Measurements from ENCODE around the gene FOXD2.

FOXD2 gene

GRCh38 chr1:47437447-47438164 is at the start of gene FOXD2:
TSS of gene FOXD2 (plus strand) at chr1:47438044. CDS start at chr1:47438136, 92 bp downstream.
- DNase-seq, result peak; percentile 96
- in situ Hi-C loops (cut with MboI; ENCODE audit: low pct_unique_long_range_greater_than_20kb, low sequenced_read_pairs), result loop anchor here (25.0 kb wide), 1 partner anchor 275 kb away; no protein-coding TSS in a partner anchor

- in situ Hi-C loops (cut with MboI; ENCODE audit: low pct_unique_long_range_greater_than_20kb, low sequenced_read_pairs), result no loop called here
- peak; percentile 77 for DNase-seq
Observed at GRCh38 chr1:47388891-47389238, 49.0 kb upstream of the FOXD2 start.

DNA sequence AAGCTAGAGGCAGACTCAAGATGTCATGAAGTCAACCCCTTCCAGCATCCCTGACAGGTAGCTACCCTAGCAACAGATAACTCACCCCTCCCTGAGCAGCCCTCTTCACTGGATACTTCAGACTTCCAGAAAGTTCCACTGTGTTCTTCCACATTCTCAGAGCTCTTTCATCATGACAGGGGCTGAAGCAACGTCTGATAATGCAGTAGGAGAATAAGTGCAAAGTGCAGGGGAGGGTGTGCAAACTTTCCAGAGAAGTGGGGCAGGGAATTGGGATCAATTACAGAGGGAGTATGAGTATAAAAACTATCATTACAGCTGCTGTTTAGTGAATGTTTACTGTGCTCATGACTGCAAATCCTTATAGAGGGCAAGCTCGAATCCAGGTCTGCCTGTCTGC is 48.1 kb upstream of the FOXD2 start:
- DNase-seq, result no peak
- in situ Hi-C loops (cut with MboI; ENCODE audit: low pct_unique_long_range_greater_than_20kb, low sequenced_read_pairs), result no loop called here

GRCh38 chr1:47390843-47391242 is 47.0 kb upstream of the FOXD2 start:
- DNase-seq, result no peak
- in situ Hi-C loops (cut with MboI; ENCODE audit: low pct_unique_long_range_greater_than_20kb, low sequenced_read_pairs), result no loop called here

GRCh38 chr1:47393141-47393540 is 44.7 kb upstream of the FOXD2 start:
- no peak for DNase-seq
- in situ Hi-C loops (cut with MboI; ENCODE audit: low pct_unique_long_range_greater_than_20kb, low sequenced_read_pairs), result no loop called here

- no peak for DNase-seq
- in situ Hi-C loops (cut with MboI; ENCODE audit: low pct_unique_long_range_greater_than_20kb, low sequenced_read_pairs), result no loop called here
Observed at GRCh38 chr1:47395433-47395832, 42.4 kb upstream of the FOXD2 start.

- in situ Hi-C loops (cut with MboI; ENCODE audit: low pct_unique_long_range_greater_than_20kb, low sequenced_read_pairs), result no loop called here
- DNase-seq, result no peak
Observed at GRCh38 chr1:47396671-47397196, 41.1 kb upstream of the FOXD2 start.

DNA sequence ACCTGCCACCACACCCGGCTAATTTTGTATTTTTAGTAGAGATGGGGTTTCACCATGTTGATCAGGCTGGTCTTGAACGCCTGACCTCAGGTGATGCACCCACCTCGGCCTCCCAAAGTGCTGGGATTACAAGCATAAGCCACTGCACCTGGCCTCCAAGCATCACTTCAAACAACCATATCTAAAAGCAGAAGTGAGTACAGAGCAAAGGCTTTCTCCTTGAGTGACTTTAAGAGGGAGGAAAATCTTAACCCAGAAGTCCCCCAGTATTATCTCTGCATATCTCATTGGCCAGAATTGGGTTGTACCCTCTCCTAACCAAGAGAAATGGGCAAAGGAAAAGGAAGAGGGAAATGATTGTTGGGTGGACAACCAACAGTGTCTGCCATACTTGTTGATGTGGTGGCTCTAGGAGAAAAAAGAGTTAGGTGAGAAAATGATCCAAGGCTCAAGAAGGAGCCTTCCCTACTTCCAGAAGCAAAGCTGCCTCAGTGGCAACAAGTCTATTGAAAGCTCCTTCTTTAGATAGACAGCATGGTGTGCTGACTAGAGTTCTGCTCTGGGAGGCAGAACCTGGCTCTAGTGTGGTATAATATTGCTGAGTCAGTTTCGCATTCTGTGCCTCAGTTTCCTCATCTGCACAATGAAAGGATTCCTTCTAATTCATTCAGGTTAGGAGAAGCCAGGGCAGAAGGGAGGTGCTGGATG is 38.6 kb upstream of the FOXD2 start:
- no peak for DNase-seq
- in situ Hi-C loops (cut with MboI; ENCODE audit: low pct_unique_long_range_greater_than_20kb, low sequenced_read_pairs), result no loop called here

DNA sequence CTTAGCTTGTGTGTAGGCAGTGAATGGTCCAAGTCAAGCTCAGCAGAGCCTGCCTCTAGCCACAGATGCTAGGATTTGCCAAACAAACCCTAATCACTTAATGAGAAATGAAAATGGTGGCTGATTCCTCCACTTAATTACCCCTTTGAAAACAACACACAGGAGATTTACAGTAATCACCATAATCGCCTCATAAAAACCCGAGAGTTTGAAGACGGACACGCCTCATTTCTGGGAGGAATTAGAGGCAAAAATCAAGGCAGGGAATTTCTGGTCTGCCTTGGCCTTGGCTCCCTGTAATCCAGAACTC is 38.0 kb upstream of the FOXD2 start:
- in situ Hi-C loops (cut with MboI; ENCODE audit: low pct_unique_long_range_greater_than_20kb, low sequenced_read_pairs), result no loop called here

DNA sequence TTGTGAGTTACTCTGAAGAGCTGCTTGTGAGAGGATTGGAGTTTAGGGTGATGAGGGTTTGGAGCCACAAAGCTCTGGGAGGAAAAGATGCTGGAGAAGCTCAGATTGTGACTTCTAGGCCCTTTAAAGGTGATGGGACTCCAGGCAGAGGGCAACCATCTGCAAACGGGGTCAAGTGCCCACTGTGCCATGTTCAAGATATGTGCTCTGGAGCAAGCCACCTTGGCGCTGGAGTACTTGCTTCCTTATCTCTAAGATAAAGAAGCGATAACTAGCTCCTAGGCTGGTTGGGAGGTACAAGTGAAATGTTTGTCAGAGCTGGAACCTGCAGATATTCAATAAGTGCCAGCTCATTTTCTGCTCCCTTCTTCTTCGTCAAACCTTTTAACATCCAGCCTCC is 36.1 kb upstream of the FOXD2 start:
- no peak for DNase-seq
- in situ Hi-C loops (cut with MboI; ENCODE audit: low pct_unique_long_range_greater_than_20kb, low sequenced_read_pairs), result no loop called here

More for the DNA sequence above, 38.0 kb upstream of the FOXD2 start:
- no peak for DNase-seq

DNA sequence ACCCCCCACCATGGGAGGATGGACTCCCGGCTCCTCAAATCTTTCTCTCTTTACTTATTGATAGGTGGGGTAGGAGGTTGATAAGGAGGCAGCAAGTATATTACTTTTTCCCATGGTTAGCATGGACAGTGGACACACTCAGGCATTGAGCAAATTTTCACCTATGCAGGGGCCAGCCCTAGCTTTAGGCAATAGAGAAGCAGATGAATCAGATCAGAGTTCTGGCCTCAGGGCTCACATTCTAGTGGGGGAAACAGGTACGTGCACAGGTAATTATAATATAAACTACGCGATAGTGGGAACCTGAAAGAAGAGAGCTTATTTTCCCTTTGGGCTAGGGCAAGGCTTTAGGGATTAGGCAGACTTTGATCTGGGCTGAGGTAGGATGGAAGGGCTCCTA is 35.3 kb upstream of the FOXD2 start:
- in situ Hi-C loops (cut with MboI; ENCODE audit: low pct_unique_long_range_greater_than_20kb, low sequenced_read_pairs), result no loop called here
- DNase-seq, result no peak

GRCh38 chr1:47403321-47403910 is 34.4 kb upstream of the FOXD2 start:
- DNase-seq, result no peak
- in situ Hi-C loops (cut with MboI; ENCODE audit: low pct_unique_long_range_greater_than_20kb, low sequenced_read_pairs), result no loop called here

GRCh38 chr1:47405697-47406096 is 32.1 kb upstream of the FOXD2 start:
- peak; percentile 53 for DNase-seq
- in situ Hi-C loops (cut with MboI; ENCODE audit: low pct_unique_long_range_greater_than_20kb, low sequenced_read_pairs), result no loop called here

DNA sequence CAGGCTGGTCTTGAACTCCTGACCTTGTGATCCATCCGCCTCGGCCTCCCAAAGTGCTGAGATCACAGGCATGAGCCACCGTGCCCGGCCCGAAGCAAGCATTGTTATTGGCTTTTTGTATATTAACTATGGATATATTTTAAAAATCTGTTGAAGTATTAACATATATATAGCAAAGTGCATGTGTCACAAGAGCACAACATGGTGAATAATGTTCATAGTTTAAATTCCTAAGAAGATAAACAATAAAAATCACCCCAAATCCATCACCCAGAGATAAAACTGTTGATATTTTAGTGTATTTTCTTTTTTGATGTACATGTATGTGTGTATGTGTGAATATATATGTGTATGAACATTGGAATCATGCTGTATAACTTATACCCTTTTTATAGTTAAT is 30.9 kb upstream of the FOXD2 start:
- in situ Hi-C loops (cut with MboI; ENCODE audit: low pct_unique_long_range_greater_than_20kb, low sequenced_read_pairs), result no loop called here
- DNase-seq, result no peak

GRCh38 chr1:47407481-47407880 is 30.4 kb upstream of the FOXD2 start:
- no peak for DNase-seq
- in situ Hi-C loops (cut with MboI; ENCODE audit: low pct_unique_long_range_greater_than_20kb, low sequenced_read_pairs), result no loop called here

- DNase-seq, result no peak
- in situ Hi-C loops (cut with MboI; ENCODE audit: low pct_unique_long_range_greater_than_20kb, low sequenced_read_pairs), result no loop called here
Observed at GRCh38 chr1:47409311-47410067, 28.4 kb upstream of the FOXD2 start.

- no peak for DNase-seq
- in situ Hi-C loops (cut with MboI; ENCODE audit: low pct_unique_long_range_greater_than_20kb, low sequenced_read_pairs), result no loop called here
Observed at GRCh38 chr1:47410068-47410455, 27.8 kb upstream of the FOXD2 start.

DNA sequence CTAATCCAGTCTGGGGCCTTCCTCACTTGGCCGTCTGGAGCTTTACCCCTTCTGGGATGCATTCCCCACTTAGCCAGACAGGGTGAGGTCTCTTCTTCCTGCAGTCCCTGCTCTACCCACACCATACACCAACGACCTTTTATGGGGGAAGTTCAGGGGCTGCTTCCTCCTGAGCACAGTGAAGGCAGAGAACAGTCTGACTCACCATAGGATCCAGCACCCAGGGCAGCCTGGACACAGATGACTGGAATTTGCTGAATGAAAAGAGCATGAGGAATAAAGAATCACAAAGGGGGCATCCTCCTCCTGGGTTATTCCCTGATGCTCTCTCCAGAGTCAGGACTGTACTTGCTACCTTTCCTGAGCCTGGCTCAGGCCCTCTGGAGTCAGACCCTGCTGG is 26.4 kb upstream of the FOXD2 start:
- DNase-seq, result no peak
- in situ Hi-C loops (cut with MboI; ENCODE audit: low pct_unique_long_range_greater_than_20kb, low sequenced_read_pairs), result no loop called here

DNA sequence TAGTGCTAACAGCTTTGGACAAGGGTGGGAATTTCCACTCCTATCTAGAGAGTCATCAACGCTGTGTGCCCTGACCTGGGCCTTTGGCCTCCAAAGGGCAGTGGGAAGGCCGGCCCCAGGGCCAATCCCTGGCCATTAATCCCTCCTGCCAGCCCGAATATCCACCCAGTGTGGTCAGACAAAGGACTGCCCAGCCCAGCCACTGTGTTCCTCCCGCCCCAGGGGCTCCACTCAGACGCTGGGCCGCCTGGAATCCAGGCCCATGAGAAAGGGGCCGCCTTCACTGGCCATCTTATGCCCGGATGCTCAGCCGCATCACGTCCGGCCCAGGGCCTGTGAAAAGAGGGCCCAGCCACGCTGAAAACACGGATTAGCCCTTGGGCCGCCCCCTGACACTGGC is 25.4 kb upstream of the FOXD2 start:
- no peak for DNase-seq
- in situ Hi-C loops (cut with MboI; ENCODE audit: low pct_unique_long_range_greater_than_20kb, low sequenced_read_pairs), result no loop called here
